Epidermal melanocyte (primary cell): ENCODE results near the gene ABCA4.

ENCODE experiments used
- DNase-seq: peaks from one replicate; pipeline ENCODE4 v3.0.0; 2011; ENCODE audit warnings: low spot score; ENCODE audit not compliant: insufficient read length

Gene ABCA4

GRCh38 chr1:94055459-94056122 is 65.4 kb downstream of the ABCA4 start:
- DNase-seq, result no peak

- no peak for DNase-seq
These were observed 70.3 kb downstream of the ABCA4 start for GRCh38 chr1:94050675-94051074.

GRCh38 chr1:94050254-94050653 is 70.7 kb downstream of the ABCA4 start:
- DNase-seq, result no peak

GRCh38 chr1:94049791-94050190 is 71.2 kb downstream of the ABCA4 start:
- no peak for DNase-seq

GRCh38 chr1:94048413-94049164 is 72.4 kb downstream of the ABCA4 start:
- DNase-seq, result no peak

- DNase-seq, result no peak
These were observed 73.0 kb downstream of the ABCA4 start for GRCh38 chr1:94047949-94048348.

- peak; percentile 80 for DNase-seq
These were observed 75.4 kb downstream of the ABCA4 start for GRCh38 chr1:94045465-94046056.

GRCh38 chr1:94044891-94045290 is 76.1 kb downstream of the ABCA4 start:
- no peak for DNase-seq

GRCh38 chr1:94044290-94044790 is 76.6 kb downstream of the ABCA4 start:
- DNase-seq, result no peak

GRCh38 chr1:94043738-94044289 is 77.1 kb downstream of the ABCA4 start:
- no peak for DNase-seq

- no peak for DNase-seq
These were observed 78.6 kb downstream of the ABCA4 start for GRCh38 chr1:94042388-94042787.

- no peak for DNase-seq
These were observed 80.9 kb downstream of the ABCA4 start for GRCh38 chr1:94039871-94040569.

- DNase-seq, result peak; percentile 58
These were observed 81.5 kb downstream of the ABCA4 start for GRCh38 chr1:94039514-94039870.

- no peak for DNase-seq
These were observed 82.4 kb downstream of the ABCA4 start for GRCh38 chr1:94038511-94038910.

GRCh38 chr1:94037392-94038229 is 83.3 kb downstream of the ABCA4 start:
- DNase-seq, result no peak

- no peak for DNase-seq
These were observed 84.2 kb downstream of the ABCA4 start for GRCh38 chr1:94036730-94037129.

GRCh38 chr1:94033849-94034248 is 87.1 kb downstream of the ABCA4 start:
- DNase-seq, result no peak

GRCh38 chr1:94032637-94033036 is 88.3 kb downstream of the ABCA4 start:
- no peak for DNase-seq

GRCh38 chr1:94031591-94031990 is 89.4 kb downstream of the ABCA4 start:
- DNase-seq, result no peak

- no peak for DNase-seq
These were observed 89.8 kb downstream of the ABCA4 start for GRCh38 chr1:94031154-94031553.
